Epithelial cell of esophagus (primary cell): ENCODE results near the gene FTO.
A peak's percentile ranks its signal among the peaks of the same experiment; 100 is the strongest.

Experiments
- DNase-seq: peaks from one replicate; pipeline ENCODE4 v3.0.0; 2010; ENCODE audit warnings: low read depth
- H3K4me3 ChIP-seq: 2 replicates; pipeline ENCODE4 v1.5.1; 2011; ENCODE audit warnings: mild to moderate bottlenecking, low read length, control low read depth
- CTCF ChIP-seq: IDR thresholded peaks from 2 replicates; pipeline ENCODE4 v1.5.1; 2011; ENCODE audit warnings: low read depth, mild to moderate bottlenecking, low read length, control low read depth, inconsistent platforms; ENCODE audit not compliant: insufficient read depth; ENCODE audit errors: missing control alignments

The FTO gene

GRCh38 chr16:53896722-53897121 is 192.8 kb downstream of the FTO start:
- TF ChIP-seq CTCF: no peak
- DNase-seq: no peak

GRCh38 chr16:53898993-53899392 is 195.0 kb downstream of the FTO start:
- no peak overlapping the region for H3K4me3 ChIP-seq
- no peak for TF ChIP-seq CTCF
- DNase-seq: peak; percentile 46

More at GRCh38 chr16:53896722-53897121, 192.8 kb downstream of the FTO start:
- no peak overlapping the region for H3K4me3 ChIP-seq

- DNase-seq: peak; percentile 24
- H3K4me3 ChIP-seq: no peak overlapping the region
- TF ChIP-seq CTCF: no peak
Observed at GRCh38 chr16:53899431-53899830, 195.5 kb downstream of the FTO start.

- no peak overlapping the region for H3K4me3 ChIP-seq
- no peak for TF ChIP-seq CTCF
- DNase-seq: no peak
Observed at GRCh38 chr16:53900667-53901066, 196.7 kb downstream of the FTO start.

GRCh38 chr16:53901408-53901807 is 197.5 kb downstream of the FTO start:
- TF ChIP-seq CTCF: no peak
- H3K4me3 ChIP-seq: no peak overlapping the region

GRCh38 chr16:53904533-53904932 is 200.6 kb downstream of the FTO start:
- peak; percentile 61 for DNase-seq
- H3K4me3 ChIP-seq: no peak overlapping the region
- TF ChIP-seq CTCF: no peak

More at GRCh38 chr16:53901408-53901807, 197.5 kb downstream of the FTO start:
- no peak for DNase-seq

- TF ChIP-seq CTCF: no peak
- no peak for DNase-seq
- no peak overlapping the region for H3K4me3 ChIP-seq
Observed at GRCh38 chr16:53905028-53905427, 201.1 kb downstream of the FTO start.
